Prostate gland (tissue), 2 donors: Measurements from ENCODE around the gene CCDC191. TPM values are rescaled to one million over a fixed set of nuclear protein-coding genes. Genes with fewer than 3 reads are reported as not detected.

Source experiments
- DNase-seq: peaks from one replicate; pipeline ENCODE4 v3.0.0-alpha.2; 2019; ENCODE audit warnings: low spot score
- H3K27ac ChIP-seq, 2 donors: fragments of 200-600 bp; sonication (generic); 2 replicates each; pipeline ENCODE4 v1.5.1; 2017 to 2019
- H3K27me3 ChIP-seq: fragments of 200-600 bp; sonication (generic); replicated peaks from 2 replicates; pipeline ENCODE4 v1.5.1; 2019; ENCODE audit not compliant: insufficient read depth
- H3K36me3 ChIP-seq, 2 donors: fragments of 200-600 bp; sonication (generic); 1 replicate in 1 of 2; 2 replicates in 1 of 2; pipeline versions ENCODE4 v1.5.1 to v1.8.1; 2017 to 2019
- H3K4me1 ChIP-seq: fragments of 200-600 bp; sonication (generic); replicated peaks from 2 replicates; pipeline ENCODE4 v1.5.1; 2019
- H3K4me3 ChIP-seq, 2 donors: fragments of 200-600 bp; sonication (generic); 2 replicates each; pipeline ENCODE4 v1.5.1; 2017 to 2019
- H3K9me3 ChIP-seq: fragments of 200-600 bp; sonication (generic); 2 replicates; pipeline ENCODE4 v1.5.1; 2017
- POLR2A ChIP-seq: fragments of 450-650 bp; IDR thresholded peaks from one replicate; pipeline ENCODE4 v1.6.1; 2016; ENCODE audit warnings: antibody characterized with exemption, mild to moderate bottlenecking
- POLR2AphosphoS5 ChIP-seq: sonication (generic); formaldehyde crosslinking; IDR thresholded peaks from one replicate; pipeline ENCODE4 v1.6.1; 2017; ENCODE audit warnings: antibody characterized with exemption
- WGBS: methylation state at CpG from one replicate; pipeline ENCODE4 v1.1.5; 2018; 5-methylcytosine and 5-hydroxymethylcytosine counted together
- intact Hi-C: fragments of 100-400 bp; cut with DNase I; formaldehyde crosslinking; loops from one replicate; pipeline ENCODE4 v1.14.2; 2022
- total RNA-seq, 2 donors: library from RNA; depleted of rRNA; stranded (reverse); fragments of >200 nt; gene quantifications; one replicate each; pipeline ENCODE4 v1.1.0, GENCODE V29; 2016
- TF ChIP-seq, protein P1 (sequence below), 4 experiments: fragments of 200-600 bp in 2 of 4; fragments of 450-650 bp in 2 of 4; sonication (generic) in 2 of 4; IDR thresholded peaks; 1 replicate in 3 of 4; 2 replicates in 1 of 4; pipeline ENCODE4 v1.5.1; 2016 to 2019; ENCODE audit warnings: antibody characterized with exemption in 4 of 4, mild to moderate bottlenecking in 2 of 4, moderate library complexity in 2 of 4

CCDC191 gene
- total RNA-seq, 2 donors from 2014 or later = 4.6 to 8.1 TPM

DNA sequence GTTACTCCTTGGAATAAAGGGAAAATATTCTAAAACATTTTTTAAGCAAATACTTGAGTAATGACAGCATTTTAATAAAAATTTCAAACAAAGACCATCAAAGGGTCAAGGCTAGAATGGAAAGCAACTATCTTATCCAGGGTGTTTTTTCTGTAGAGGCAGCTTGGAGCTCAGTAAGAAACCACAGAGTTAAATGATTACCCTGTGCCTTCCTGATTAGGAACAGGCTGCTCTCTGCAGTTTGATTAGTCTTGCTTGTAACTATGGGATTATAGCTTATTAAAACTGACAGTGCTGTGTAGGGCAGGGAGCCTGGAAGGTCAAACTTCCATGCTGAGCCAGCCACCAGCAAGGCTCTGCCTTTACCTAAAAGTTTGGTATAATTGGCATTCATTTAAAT is 33.3 kb upstream of the CCDC191 start:
- H3K27ac ChIP-seq = no peak overlapping the region
- H3K27me3 ChIP-seq = no peaks in the 10 kb centered on the region
- DNase-seq = no peak
- H3K4me3 ChIP-seq = no peak overlapping the region
- no peaks in the 10 kb centered on the region for H3K36me3 ChIP-seq
- H3K4me1 ChIP-seq = no peaks in the 10 kb centered on the region
- intact Hi-C loops = no loop called here
- no peaks in the 10 kb centered on the region for H3K9me3 ChIP-seq
- TF ChIP-seq POLR2A (no peak), POLR2AphosphoS5 (no peak)
- TF ChIP-seq, protein P1, sequence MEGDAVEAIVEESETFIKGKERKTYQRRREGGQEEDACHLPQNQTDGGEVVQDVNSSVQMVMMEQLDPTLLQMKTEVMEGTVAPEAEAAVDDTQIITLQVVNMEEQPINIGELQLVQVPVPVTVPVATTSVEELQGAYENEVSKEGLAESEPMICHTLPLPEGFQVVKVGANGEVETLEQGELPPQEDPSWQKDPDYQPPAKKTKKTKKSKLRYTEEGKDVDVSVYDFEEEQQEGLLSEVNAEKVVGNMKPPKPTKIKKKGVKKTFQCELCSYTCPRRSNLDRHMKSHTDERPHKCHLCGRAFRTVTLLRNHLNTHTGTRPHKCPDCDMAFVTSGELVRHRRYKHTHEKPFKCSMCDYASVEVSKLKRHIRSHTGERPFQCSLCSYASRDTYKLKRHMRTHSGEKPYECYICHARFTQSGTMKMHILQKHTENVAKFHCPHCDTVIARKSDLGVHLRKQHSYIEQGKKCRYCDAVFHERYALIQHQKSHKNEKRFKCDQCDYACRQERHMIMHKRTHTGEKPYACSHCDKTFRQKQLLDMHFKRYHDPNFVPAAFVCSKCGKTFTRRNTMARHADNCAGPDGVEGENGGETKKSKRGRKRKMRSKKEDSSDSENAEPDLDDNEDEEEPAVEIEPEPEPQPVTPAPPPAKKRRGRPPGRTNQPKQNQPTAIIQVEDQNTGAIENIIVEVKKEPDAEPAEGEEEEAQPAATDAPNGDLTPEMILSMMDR (IDR thresholded peaks at IDR 0.05) = no peak

DNA sequence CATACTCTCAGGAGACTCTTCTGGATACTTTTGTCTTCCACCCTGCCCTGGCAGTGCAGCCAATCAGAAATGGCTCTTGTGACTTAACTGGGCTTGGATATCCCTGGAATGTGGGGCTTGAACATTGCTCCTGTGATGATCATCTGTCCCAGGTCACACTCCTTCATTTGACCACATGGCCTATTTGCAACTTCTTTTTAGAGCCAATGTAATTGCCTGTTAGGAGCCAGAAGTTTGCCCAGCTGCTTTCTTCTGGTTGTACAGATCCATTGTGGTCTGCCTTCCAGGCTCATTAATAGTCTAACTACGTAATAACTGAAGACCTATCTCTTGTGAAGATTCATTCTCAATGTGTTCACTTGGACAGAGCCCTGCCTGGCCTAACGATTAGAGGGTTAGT is 30.0 kb upstream of the CCDC191 start:
- Histone ChIP-seq H3K27ac (no peak overlapping the region), H3K36me3 (no peaks in the 10 kb centered on the region), H3K4me1 (no peaks in the 10 kb centered on the region), H3K27me3 (no peaks in the 10 kb centered on the region), H3K9me3 (no peaks in the 10 kb centered on the region), H3K4me3 (no peak overlapping the region)
- no peak for TF ChIP-seq POLR2AphosphoS5
- no peak for TF ChIP-seq POLR2A
- TF ChIP-seq, protein P1 (IDR thresholded peaks at IDR 0.05) = no peak
- intact Hi-C loops = no loop called here
- DNase-seq = no peak
- WGBS = 90% methylated on average over 2 of the region's 2 CpGs

DNA sequence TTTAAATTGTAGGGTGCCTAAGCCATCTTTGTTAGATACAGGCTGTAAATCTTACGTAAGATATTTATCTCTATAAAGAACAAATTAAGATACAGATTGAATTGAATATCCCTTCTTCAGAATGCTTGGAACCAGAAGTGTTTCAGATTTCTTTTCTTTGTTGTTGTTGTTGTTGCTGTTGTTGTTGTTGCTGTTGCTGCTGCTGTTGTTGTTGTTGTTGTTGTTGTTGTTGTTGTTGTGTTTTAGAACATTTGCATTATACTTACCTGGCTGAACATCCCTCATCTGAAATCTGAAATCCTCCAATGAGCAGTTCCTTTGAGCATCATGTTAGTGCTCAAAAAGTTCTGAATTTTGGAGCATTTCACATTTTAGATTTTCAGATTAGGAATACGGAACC is 26.8 kb upstream of the CCDC191 start:
- intact Hi-C loops = no loop called here
- TF ChIP-seq, protein P1 (IDR thresholded peaks at IDR 0.05) = no peak
- TF ChIP-seq POLR2A (no peak), POLR2AphosphoS5 (no peak)
- Histone ChIP-seq H3K27ac (no peak overlapping the region), H3K4me3 (no peak overlapping the region), H3K36me3 (no peaks in the 10 kb centered on the region), H3K27me3 (no peaks in the 10 kb centered on the region), H3K4me1 (no peaks in the 10 kb centered on the region), H3K9me3 (no peaks in the 10 kb centered on the region)
- no peak for DNase-seq
- 94% methylated on average over 2 of the region's 2 CpGs for WGBS

DNA sequence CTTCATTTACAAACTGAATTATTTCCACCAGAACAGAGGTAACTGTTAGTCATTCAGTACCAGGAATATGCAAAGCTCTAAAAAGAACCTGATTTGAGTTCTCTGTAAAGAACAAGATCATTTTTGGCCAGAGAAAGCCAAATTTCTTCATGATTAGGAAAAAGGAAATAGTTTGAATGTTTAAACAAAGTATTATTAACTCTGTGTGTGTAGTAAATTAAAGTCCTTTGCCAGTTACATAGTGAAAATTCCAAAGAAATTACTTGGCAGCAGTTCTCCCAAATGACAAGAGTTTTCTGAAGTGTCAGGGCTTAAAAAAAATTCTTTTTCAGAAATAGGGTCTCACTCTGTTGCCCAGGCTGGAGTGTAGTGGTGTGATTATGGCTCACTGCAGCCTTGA is 24.7 kb upstream of the CCDC191 start:
- no peaks in the 10 kb centered on the region for H3K27me3 ChIP-seq
- H3K9me3 ChIP-seq = no peaks in the 10 kb centered on the region
- intact Hi-C loops = no loop called here
- H3K4me3 ChIP-seq = no peak overlapping the region
- no peak for TF ChIP-seq POLR2A
- TF ChIP-seq, protein P1 (IDR thresholded peaks at IDR 0.05) = no peak
- no peak for DNase-seq
- H3K27ac ChIP-seq = no peak overlapping the region
- H3K36me3 ChIP-seq = no peaks in the 10 kb centered on the region
- no peaks in the 10 kb centered on the region for H3K4me1 ChIP-seq

DNA sequence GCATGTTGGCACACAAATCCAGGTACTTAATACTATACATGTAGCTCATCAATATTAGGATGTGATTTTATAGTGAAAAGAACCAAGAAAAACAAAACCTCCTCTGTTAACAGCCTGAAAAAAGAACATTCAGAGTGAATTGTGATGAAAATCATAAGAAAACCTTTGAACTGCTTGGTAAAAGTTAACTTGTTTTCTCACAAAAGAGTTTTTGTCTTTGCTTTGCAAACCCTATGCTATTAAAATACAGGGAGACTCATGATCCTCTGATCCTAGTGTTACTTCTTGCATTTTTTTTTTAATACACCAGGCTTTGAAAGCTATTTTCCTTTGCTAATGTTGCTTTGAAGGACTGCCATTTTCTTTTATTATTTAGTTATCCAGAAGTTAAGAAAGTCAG is 23.9 kb upstream of the CCDC191 start:
- no peak overlapping the region for H3K27ac ChIP-seq
- H3K27me3 ChIP-seq = no peaks in the 10 kb centered on the region
- H3K9me3 ChIP-seq = no peaks in the 10 kb centered on the region
- H3K4me3 ChIP-seq = no peak overlapping the region
- DNase-seq = no peak
- TF ChIP-seq, protein P1 (IDR thresholded peaks at IDR 0.05) = no peak
- TF ChIP-seq POLR2AphosphoS5 (no peak), POLR2A (no peak)
- intact Hi-C loops = no loop called here
- no peaks in the 10 kb centered on the region for H3K36me3 ChIP-seq
- no peaks in the 10 kb centered on the region for H3K4me1 ChIP-seq
